ENCODE measurements around the gene PODXL2.
"Not testable (repeated sequence)": the region's sequence is repeated elsewhere in the genome, so short reads cannot be mapped to it uniquely, and the experiment has no call there.

PODXL2 gene

DNA sequence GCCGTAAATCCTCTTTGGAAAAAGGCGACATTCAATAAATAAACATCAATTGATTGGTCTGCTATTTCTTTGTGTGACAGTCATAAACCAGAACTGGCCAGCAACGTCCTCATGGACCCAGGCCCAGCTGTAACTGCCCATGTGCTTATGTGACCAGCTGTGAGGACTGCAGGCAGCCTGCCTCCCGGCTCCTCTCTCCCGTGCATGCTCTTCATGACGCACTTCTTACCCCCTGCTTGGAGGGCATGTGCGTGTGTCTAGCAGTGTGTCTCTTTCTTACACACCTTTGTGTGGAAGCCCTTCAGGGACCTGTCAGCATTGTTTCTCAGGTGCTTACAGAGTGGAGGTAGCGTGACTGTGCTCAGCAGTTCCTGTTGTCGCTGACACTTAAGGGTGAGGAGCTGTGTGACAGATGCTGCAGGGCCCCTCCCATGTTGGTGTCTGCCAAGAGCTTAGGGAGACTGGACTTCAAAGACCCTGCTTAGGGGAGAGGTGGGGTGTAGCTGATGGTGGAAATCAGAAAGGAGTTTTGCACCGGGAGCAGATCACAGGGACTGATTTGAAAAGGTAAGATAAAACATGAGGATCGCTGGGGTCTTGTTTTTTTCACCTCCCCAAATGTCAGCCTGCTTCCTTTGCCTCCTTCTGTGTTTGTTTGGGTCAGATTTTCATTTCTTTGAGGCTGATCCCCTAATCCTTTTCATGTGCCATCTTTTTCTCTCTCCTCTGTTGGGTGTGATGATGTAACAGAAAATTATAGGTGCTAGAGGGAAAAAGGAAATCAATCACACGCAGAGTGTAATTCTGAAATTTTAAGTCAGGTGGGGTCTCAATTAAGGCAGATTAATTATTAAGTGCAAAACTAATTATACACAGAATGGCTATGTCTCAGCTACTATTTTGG lies 2.1 kb downstream of the PODXL2 start:
- no peak for DNase-seq (ENCODE audit: low spot score)

DNA sequence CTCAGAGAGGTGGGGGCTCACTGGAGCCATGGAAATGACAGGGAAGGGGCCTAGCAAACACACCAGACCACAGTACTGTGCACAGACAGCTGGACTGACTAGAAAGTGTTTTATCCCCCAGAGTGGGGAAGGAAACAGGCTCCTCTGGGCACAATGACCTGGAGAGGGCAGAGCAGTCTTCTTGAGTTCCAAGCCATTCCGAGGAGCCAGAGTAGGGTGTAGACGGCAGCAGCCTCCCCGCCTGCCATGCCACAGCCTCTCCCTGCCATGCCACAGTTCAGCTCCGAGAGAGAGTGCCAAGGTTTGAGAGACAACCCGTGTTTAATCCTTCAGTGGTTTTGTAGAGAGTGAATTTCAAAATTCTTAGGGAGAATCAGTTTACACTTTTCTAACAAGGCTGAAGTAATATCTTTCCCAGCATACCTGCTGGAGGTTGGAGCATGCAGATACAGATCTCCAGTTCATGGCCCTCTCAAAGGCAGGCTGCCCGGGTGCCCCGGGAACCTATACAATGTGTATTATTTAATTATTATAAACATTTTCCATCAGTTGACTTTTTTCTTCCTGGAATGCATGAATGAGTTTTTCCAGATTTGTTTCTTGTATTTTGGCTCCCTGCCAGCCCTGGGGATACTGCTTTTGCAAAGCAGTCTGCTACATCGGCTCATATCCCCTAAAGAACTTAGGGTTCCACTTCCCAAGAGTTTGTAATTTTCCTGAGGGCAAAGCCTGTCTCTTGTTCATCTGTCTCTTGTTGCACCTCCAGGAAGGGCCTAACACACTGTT lies 3.2 kb downstream of the PODXL2 start:
- DNase-seq (ENCODE audit: low spot score): no peak

- no peak for DNase-seq (ENCODE audit: low spot score)
Observed at GRCh38 chr3:127634653-127635052, 5.7 kb downstream of the PODXL2 start.

GRCh38 chr3:127637546-127637945 lies 8.6 kb downstream of the PODXL2 start:
- peak; percentile 24 for DNase-seq (ENCODE audit: low spot score)

DNA sequence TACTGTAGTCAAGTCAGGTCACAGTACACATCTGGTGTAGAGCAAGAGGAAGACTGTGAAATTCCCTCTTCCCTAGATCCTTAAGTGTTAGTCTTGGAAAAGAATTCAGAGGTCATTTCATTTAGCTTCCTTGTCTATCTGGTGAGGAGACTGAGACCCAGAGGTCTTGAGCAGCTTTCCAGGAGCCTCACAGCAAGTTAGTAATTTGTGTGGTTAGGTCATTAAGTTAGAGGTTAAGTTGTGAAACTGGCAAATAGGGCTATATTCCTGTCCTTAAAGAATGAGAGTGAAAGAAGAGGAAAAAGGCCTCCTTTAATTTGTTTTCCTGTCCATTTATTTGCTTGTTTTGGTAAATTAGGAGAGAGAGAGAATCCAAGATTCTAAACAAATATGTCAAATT lies 9.0 kb downstream of the PODXL2 start:
- no peak for DNase-seq (ENCODE audit: low spot score)

- DNase-seq (ENCODE audit: low spot score): no peak
Observed at GRCh38 chr3:127639173-127640041, 10.4 kb downstream of the PODXL2 start.

DNA sequence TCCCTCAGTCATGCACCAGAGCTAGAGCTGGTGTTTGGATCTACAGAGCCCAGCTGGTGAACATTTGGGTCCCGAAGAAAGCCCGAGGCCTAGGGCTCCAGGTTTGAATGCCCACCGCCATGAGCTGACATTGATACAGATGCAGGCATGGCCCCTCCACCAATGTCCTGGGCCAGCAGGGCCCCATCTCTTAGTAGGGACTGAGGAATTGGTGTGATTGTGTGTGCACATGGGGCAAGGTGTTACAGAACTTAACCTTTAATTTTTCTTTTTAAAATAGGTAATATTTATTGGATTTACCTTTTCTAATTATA lies 11.0 kb downstream of the PODXL2 start:
- no peak for DNase-seq (ENCODE audit: low spot score)

DNA sequence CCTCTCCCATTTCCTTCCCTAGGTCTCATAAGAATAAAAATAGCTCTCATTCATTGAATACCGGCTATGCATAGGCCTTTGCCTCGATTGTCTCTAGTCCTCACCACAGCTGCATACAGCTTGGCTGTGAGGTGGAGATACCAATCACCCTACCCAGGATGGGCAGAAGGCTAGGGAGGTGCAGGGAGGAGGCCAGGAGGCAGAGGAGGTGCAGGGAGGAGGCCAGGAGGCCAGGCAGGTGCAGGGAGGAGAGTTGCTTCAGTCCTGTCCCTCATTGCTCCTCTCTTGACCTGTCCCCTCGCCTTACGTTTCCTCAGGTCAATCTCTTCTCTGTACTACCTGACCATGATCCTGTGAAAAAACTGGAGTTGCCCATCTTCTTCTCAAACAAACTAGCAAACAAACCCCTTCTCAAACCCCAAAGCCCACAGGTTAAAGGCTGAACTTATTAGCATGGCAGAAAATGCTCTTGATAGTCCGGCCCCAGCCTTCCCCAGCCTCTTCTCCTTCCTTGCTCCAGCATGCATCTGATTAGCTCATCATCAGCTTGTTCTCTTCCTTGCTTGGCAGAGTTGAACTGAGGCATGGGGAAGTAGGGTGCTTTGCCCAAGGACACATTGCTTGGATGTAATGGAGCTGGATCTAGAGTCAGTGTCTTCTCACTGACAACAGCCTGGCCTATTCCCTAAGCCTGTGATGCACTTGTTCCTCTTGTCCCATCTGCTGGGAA lies 15.8 kb downstream of the PODXL2 start:
- DNase-seq (ENCODE audit: low spot score): no peak

GRCh38 chr3:127645371-127646015 lies 16.5 kb downstream of the PODXL2 start:
- no peak for DNase-seq (ENCODE audit: low spot score)

DNA sequence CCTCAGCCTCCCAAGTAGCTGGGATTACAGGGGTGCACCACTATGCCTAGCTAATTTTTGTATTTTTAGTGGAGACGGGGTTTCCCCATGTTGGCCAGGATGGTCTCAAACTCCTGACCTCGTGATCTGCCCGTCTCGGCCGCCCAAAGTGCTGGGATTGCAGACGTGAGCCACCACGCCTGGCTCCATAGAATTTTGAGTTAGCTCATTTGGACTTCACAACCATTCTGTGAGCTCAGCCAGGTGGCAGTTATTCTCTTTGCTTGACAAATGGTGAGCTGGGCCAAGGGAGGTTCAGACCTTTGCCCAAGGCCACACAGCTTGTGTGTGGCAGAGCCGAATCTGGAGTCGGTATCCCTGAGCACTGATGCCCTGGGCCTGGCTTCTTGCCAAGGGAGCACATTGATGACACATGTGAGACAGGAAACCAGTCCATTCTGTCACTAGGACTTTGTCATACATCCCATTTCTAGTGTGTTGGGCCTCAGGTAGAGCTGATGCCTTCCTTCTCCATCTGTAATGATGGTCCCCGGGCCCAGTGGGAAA lies 17.6 kb downstream of the PODXL2 start:
- no peak for DNase-seq (ENCODE audit: low spot score)

DNA sequence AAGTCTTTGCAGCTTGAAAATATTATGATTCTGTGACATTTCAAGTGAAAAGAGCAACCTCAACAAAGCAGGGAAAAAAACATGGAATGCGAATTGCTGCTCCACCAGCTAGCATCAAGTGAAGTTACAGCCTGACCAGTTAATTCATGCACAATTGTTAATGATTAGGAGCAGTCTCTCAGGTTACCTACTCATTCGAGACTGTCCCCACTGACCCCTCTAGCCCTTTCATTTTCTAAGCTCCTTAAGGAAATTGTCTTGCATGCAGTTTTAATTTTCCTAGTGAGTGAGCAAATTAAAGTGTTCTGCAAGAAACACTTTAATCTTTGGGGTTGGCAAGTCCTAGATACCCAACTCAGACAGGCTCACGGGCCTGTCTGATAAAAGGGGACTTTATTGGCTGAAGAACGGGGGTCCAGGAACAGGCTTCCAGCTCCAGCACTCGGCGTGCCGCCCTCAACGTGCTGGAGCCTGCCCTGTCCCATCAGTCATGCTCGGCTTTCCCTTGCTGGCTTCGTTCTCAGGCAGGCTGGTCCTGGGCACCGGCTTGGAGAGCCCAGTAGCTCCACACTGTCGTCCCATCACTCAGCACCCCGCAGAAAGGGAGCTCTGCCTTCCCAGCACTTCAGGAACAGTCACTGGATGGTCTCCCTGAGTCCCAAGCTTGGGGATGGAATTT lies 18.3 kb downstream of the PODXL2 start:
- no peak for DNase-seq (ENCODE audit: low spot score)

DNA sequence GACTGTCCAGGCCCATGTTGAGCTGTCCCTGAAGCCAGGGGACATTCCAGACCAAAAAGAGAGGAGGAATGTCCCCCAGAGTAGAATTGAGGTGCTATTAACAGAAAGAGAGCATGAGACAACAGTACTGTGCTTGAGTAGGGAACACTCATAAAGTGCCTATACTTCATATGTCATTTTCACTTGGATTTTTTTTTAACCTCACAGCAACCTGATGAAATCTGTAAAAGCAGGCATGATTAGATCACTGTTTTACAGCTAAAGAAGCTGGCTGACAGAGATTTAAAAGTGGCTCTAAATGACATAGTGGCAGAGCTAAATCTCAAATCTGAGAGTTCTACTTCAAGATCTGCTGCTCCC lies 18.8 kb downstream of the PODXL2 start:
- no peak for DNase-seq (ENCODE audit: low spot score)

GRCh38 chr3:127650236-127650635 lies 21.3 kb downstream of the PODXL2 start:
- no peak for DNase-seq (ENCODE audit: low spot score)

DNA sequence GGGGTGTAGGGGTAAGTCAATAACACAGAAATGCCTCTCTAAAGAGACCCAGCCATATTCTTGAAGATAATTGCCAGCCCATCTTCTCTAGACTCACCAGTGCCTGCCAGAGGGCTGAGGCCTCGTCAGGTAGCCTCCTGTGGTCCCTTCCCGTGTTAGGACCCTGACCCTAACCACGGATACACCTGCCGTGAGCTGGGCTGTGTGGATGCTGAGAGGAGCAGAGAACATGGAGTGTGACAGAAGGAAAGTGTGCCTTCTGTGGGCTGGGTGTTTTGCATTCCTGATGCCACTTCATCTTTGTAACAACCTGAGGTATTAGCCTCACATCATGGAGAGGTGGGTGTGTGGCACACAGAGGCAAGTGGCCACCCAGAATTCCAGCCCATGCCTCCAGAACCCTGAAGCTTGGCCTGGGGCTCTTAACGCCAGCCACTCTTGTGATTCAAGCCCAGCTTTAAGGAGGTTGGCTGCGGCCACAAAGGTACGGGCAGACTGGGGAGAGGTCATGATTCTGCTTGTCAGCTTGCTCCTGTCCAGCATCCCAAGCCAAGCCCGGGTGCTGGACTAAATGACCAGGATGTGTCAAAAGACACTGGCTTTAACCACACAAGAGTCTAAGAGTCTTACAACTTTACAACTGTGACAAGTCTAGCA lies 22.7 kb downstream of the PODXL2 start:
- no peak for DNase-seq (ENCODE audit: low spot score)

DNA sequence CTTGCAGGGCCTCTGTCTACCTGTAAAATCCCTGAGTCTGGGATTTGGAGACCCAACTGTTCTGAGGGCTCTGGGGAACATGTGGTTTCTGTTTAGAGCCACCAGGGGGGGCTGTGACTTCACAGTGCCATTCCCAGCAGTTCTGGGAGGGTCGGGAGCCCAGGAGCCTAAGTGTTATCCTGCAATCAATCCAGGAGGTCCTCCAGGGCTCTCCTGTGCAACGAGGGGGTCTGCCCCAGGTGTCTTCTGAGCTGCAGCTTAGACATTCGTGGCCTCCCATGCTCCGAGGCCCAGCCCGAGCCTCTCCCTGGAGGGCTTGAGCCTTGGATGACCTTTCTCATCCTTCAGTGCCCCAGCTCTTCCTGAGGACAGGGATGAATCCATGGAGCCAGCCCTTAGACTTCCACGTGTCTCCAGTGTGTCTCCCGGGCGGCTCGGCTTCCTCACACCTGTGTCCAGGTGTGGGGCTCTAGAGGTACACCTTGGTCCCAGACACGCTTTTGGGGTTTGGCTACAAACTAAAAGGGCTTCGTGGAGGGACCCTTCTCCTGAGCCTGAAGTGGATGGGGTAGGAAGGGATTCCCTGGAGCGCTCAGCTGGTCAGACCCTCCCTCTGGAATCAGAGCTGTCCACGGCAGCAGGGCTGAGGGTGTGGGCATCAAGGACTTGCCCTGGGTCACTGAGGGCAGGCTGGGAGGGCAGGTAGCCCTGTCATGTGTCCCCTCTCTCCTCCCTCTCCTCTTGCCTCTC lies 23.4 kb downstream of the PODXL2 start:
- DNase-seq (ENCODE audit: low spot score): peak; percentile 72

DNA sequence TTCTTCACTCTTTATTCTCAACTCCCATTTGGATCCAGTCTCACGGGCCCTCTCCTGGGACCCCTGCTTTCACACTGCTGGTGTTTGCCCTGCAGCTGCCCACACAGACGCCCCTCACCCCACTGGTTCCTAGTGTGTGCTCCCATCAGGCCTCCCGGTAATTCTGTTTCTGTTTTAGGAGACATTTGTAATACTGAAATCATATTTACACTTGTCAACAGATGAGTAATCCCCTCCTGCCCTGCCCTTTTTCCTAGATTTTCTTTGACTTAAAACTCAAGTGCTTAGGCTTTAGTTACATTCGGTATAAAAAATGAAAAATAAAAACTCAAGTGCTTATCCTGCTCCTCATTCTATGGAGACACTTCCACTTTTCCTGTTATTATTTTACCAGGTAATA lies 25.4 kb downstream of the PODXL2 start:
- DNase-seq (ENCODE audit: low spot score): no peak

GRCh38 chr3:127654993-127655392 lies 26.0 kb downstream of the PODXL2 start:
- DNase-seq (ENCODE audit: low spot score): not testable (repeated sequence)

GRCh38 chr3:127655641-127656040 lies 26.7 kb downstream of the PODXL2 start:
- peak; percentile 75 for DNase-seq (ENCODE audit: low spot score)

- DNase-seq (ENCODE audit: low spot score): no peak
Observed at GRCh38 chr3:127656906-127657305, 27.9 kb downstream of the PODXL2 start.
